Bronchial epithelial cell (primary cell): ENCODE data around the gene SMCP. TPM values are rescaled to one million over a fixed set of nuclear protein-coding genes. Genes with fewer than 3 reads are reported as not detected.

Experiments
- DNase-seq: peaks from one replicate; pipeline ENCODE4 v3.0.0-alpha.2; 2010; ENCODE audit warnings: low read depth
- FAIRE-seq: peaks from 2 replicates; lab custom pipeline; 2011; peaks lifted over from hg19 to GRCh38; lab: Jason Lieb, UNC
- H3K27me3 ChIP-seq: 2 replicates; pipeline ENCODE4 v1.5.1; 2011; ENCODE audit warnings: low read length; ENCODE audit not compliant: control insufficient read depth, insufficient read depth
- H3K36me3 ChIP-seq: 2 replicates; pipeline ENCODE4 v1.5.1; 2011; ENCODE audit warnings: low read length; ENCODE audit not compliant: control insufficient read depth, insufficient read depth
- H3K4me3 ChIP-seq: 2 replicates; pipeline ENCODE4 v1.5.1; 2011; ENCODE audit warnings: mild to moderate bottlenecking, low read depth, low read length, control low read depth
- total RNA-seq: library from RNA; depleted of rRNA; stranded (reverse); fragments of >200 nt; gene quantifications from 2 replicates; pipeline ENCODE4 v1.2.1, GENCODE V29; 2014
- TF ChIP-seq, protein P1 (sequence below): IDR thresholded peaks from 2 replicates; pipeline ENCODE4 v1.5.1; 2011; ENCODE audit warnings: mild to moderate bottlenecking, moderate library complexity, low read length, control low read depth, inconsistent platforms; ENCODE audit not compliant: insufficient read depth, severe bottlenecking

Gene SMCP
- total RNA-seq, 1 donor from 2014 or later, result not detected

- TF ChIP-seq, protein P1, sequence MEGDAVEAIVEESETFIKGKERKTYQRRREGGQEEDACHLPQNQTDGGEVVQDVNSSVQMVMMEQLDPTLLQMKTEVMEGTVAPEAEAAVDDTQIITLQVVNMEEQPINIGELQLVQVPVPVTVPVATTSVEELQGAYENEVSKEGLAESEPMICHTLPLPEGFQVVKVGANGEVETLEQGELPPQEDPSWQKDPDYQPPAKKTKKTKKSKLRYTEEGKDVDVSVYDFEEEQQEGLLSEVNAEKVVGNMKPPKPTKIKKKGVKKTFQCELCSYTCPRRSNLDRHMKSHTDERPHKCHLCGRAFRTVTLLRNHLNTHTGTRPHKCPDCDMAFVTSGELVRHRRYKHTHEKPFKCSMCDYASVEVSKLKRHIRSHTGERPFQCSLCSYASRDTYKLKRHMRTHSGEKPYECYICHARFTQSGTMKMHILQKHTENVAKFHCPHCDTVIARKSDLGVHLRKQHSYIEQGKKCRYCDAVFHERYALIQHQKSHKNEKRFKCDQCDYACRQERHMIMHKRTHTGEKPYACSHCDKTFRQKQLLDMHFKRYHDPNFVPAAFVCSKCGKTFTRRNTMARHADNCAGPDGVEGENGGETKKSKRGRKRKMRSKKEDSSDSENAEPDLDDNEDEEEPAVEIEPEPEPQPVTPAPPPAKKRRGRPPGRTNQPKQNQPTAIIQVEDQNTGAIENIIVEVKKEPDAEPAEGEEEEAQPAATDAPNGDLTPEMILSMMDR, result no peak
- DNase-seq (no peak), FAIRE-seq (peak; percentile 62)
- Histone ChIP-seq H3K36me3 (no peaks in the 10 kb centered on the region), H3K27me3 (no peaks in the 10 kb centered on the region), H3K4me3 (no peak overlapping the region)
These were observed 1.6 kb downstream of the SMCP start for GRCh38 chr1:152879559-152880198.

GRCh38 chr1:152880316-152880715 lies 2.2 kb downstream of the SMCP start:
- Histone ChIP-seq H3K4me3 (no peak overlapping the region), H3K36me3 (no peaks in the 10 kb centered on the region), H3K27me3 (no peaks in the 10 kb centered on the region)
- DNase-seq (peak; percentile 95), FAIRE-seq (peak; percentile 79)
- TF ChIP-seq, protein P1, result no peak

GRCh38 chr1:152880907-152881306 lies 2.8 kb downstream of the SMCP start:
- TF ChIP-seq, protein P1, result no peak
- H3K36me3 ChIP-seq, result no peaks in the 10 kb centered on the region
- DNase-seq (no peak), FAIRE-seq (peak; percentile 36)
- H3K4me3 ChIP-seq, result no peak overlapping the region
- H3K27me3 ChIP-seq, result no peaks in the 10 kb centered on the region

- H3K27me3 ChIP-seq, result no peaks in the 10 kb centered on the region
- TF ChIP-seq, protein P1, result no peak
- FAIRE-seq, result no peak
- H3K4me3 ChIP-seq, result no peak overlapping the region
- H3K36me3 ChIP-seq, result no peaks in the 10 kb centered on the region
- DNase-seq, result peak; percentile 57
These were observed 6.0 kb downstream of the SMCP start for GRCh38 chr1:152884085-152884484.

DNA sequence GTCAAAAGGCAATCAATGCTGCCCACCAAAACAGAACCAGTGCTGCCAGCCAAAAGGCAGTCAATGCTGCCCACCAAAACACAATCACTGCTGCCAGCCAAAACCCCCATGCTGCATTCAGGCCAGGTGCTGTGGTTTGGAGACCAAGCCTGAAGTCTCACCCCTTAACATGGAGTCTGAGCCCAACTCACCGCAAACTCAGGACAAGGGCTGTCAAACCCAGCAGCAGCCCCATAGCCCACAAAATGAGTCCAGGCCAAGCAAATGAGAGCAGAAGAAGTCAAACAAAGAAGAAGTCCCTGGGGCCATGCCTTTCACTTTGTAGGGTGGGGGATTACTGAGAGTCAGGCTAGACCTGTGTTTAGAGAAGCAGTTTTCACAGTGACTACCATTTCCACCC lies 6.4 kb downstream of the SMCP start:
- no peak overlapping the region for H3K4me3 ChIP-seq
- no peaks in the 10 kb centered on the region for H3K27me3 ChIP-seq
- no peak for FAIRE-seq
- no peak for DNase-seq
- TF ChIP-seq, protein P1, result no peak
- no peaks in the 10 kb centered on the region for H3K36me3 ChIP-seq
